Measurements from ENCODE around the gene IP6K2. TPM values are rescaled to one million over a fixed set of nuclear protein-coding genes. Genes with fewer than 3 reads are reported as not detected.

Gene IP6K2
- total and polyA plus RNA-seq, 9 donors, result 62.8 to 93.8 (median 77.7) TPM

- DNase-seq, result no peak
- no peak overlapping the region for H3K27ac ChIP-seq (ENCODE audit: low read length)
- H3K36me3 ChIP-seq (ENCODE audit: control insufficient read depth, insufficient read depth, low read length), result peaks cover 73% of the 10 kb centered on the region
- H3K4me1 ChIP-seq (ENCODE audit: control insufficient read depth, insufficient read depth, low read length), result peaks cover 10% of the 10 kb centered on the region
- H3K27me3 ChIP-seq (ENCODE audit: control insufficient read depth, insufficient read depth, low read length), result no peaks in the 10 kb centered on the region
- WGBS (ENCODE audit: insufficient coverage), result 40% methylated on average over 1 of the region's 8 CpGs
- no peak overlapping the region for H3K4me3 ChIP-seq (ENCODE audit: low read length)
- no peaks in the 10 kb centered on the region for H3K9me3 ChIP-seq (replicated peaks; ENCODE audit: control insufficient read depth, low read depth, low read length)
Measured at GRCh38 chr3:48693826-48694225, 23.2 kb downstream of the IP6K2 start.

- Histone ChIP-seq H3K4me3 (ENCODE audit: low read length) (no peak overlapping the region), H3K36me3 (ENCODE audit: control insufficient read depth, insufficient read depth, low read length) (peaks cover 79% of the 10 kb centered on the region), H3K27me3 (ENCODE audit: control insufficient read depth, insufficient read depth, low read length) (no peaks in the 10 kb centered on the region)
Measured at GRCh38 chr3:48692551-48692950, 24.5 kb downstream of the IP6K2 start.

GRCh38 chr3:48690846-48691458 lies 26.1 kb downstream of the IP6K2 start:
- no peak for DNase-seq
- Histone ChIP-seq H3K4me1 (ENCODE audit: control insufficient read depth, insufficient read depth, low read length) (peaks cover 18% of the 10 kb centered on the region), H3K9me3 (replicated peaks; ENCODE audit: control insufficient read depth, low read depth, low read length) (no peaks in the 10 kb centered on the region), H3K36me3 (ENCODE audit: control insufficient read depth, insufficient read depth, low read length) (peaks cover 84% of the 10 kb centered on the region), H3K4me3 (ENCODE audit: low read length) (no peak overlapping the region), H3K27ac (ENCODE audit: low read length) (no peak overlapping the region), H3K27me3 (ENCODE audit: control insufficient read depth, insufficient read depth, low read length) (no peaks in the 10 kb centered on the region)
- WGBS (ENCODE audit: insufficient coverage), result no CpG with 5 or more reads among the region's 2 CpGs

More at GRCh38 chr3:48692551-48692950, 24.5 kb downstream of the IP6K2 start:
- DNase-seq, result peak; percentile 23
- Histone ChIP-seq H3K27ac (ENCODE audit: low read length) (no peak overlapping the region), H3K9me3 (replicated peaks; ENCODE audit: control insufficient read depth, low read depth, low read length) (no peaks in the 10 kb centered on the region), H3K4me1 (ENCODE audit: control insufficient read depth, insufficient read depth, low read length) (peaks cover 10% of the 10 kb centered on the region)

- WGBS (ENCODE audit: insufficient coverage), result no CpG with 5 or more reads among the region's 5 CpGs
Measured at GRCh38 chr3:48689384-48689783, 27.6 kb downstream of the IP6K2 start.

GRCh38 chr3:48688737-48689075 lies 28.3 kb downstream of the IP6K2 start:
- Histone ChIP-seq H3K27me3 (ENCODE audit: control insufficient read depth, insufficient read depth, low read length) (no peaks in the 10 kb centered on the region), H3K4me3 (ENCODE audit: low read length) (no peak overlapping the region), H3K9me3 (replicated peaks; ENCODE audit: control insufficient read depth, low read depth, low read length) (no peaks in the 10 kb centered on the region), H3K4me1 (ENCODE audit: control insufficient read depth, insufficient read depth, low read length) (peaks cover 26% of the 10 kb centered on the region), H3K36me3 (ENCODE audit: control insufficient read depth, insufficient read depth, low read length) (peaks cover 66% of the 10 kb centered on the region), H3K27ac (ENCODE audit: low read length) (no peak overlapping the region)
- no peak for DNase-seq
- no CpG with 5 or more reads among the region's 3 CpGs for WGBS (ENCODE audit: insufficient coverage)

More at GRCh38 chr3:48689384-48689783, 27.6 kb downstream of the IP6K2 start:
- Histone ChIP-seq H3K4me3 (ENCODE audit: low read length) (no peak overlapping the region), H3K4me1 (ENCODE audit: control insufficient read depth, insufficient read depth, low read length) (peaks cover 23% of the 10 kb centered on the region), H3K9me3 (replicated peaks; ENCODE audit: control insufficient read depth, low read depth, low read length) (no peaks in the 10 kb centered on the region), H3K27me3 (ENCODE audit: control insufficient read depth, insufficient read depth, low read length) (no peaks in the 10 kb centered on the region), H3K27ac (ENCODE audit: low read length) (no peak overlapping the region), H3K36me3 (ENCODE audit: control insufficient read depth, insufficient read depth, low read length) (peaks cover 73% of the 10 kb centered on the region)
- no peak for DNase-seq

- 86% methylated on average over 18 of the region's 18 CpGs for WGBS (ENCODE audit: insufficient coverage)
Measured at GRCh38 chr3:48688032-48688736, 28.8 kb downstream of the IP6K2 start.

GRCh38 chr3:48687220-48687678 lies 29.8 kb downstream of the IP6K2 start:
- H3K27me3 ChIP-seq (ENCODE audit: control insufficient read depth, insufficient read depth, low read length), result no peaks in the 10 kb centered on the region
- no peaks in the 10 kb centered on the region for H3K9me3 ChIP-seq (replicated peaks; ENCODE audit: control insufficient read depth, low read depth, low read length)
- H3K4me1 ChIP-seq (ENCODE audit: control insufficient read depth, insufficient read depth, low read length), result peaks cover 28% of the 10 kb centered on the region
- no CpG with 5 or more reads among the region's 3 CpGs for WGBS (ENCODE audit: insufficient coverage)
- H3K27ac ChIP-seq (ENCODE audit: low read length), result no peak overlapping the region
- no peak for DNase-seq
- no peak overlapping the region for H3K4me3 ChIP-seq (ENCODE audit: low read length)
- H3K36me3 ChIP-seq (ENCODE audit: control insufficient read depth, insufficient read depth, low read length), result peaks cover 52% of the 10 kb centered on the region

More at GRCh38 chr3:48688032-48688736, 28.8 kb downstream of the IP6K2 start:
- H3K4me3 ChIP-seq (ENCODE audit: low read length), result no peak overlapping the region
- H3K36me3 ChIP-seq (ENCODE audit: control insufficient read depth, insufficient read depth, low read length), result peaks cover 61% of the 10 kb centered on the region
- peaks cover 28% of the 10 kb centered on the region for H3K4me1 ChIP-seq (ENCODE audit: control insufficient read depth, insufficient read depth, low read length)
- no peak overlapping the region for H3K27ac ChIP-seq (ENCODE audit: low read length)
- DNase-seq, result peak; percentile 32
- H3K27me3 ChIP-seq (ENCODE audit: control insufficient read depth, insufficient read depth, low read length), result no peaks in the 10 kb centered on the region
- H3K9me3 ChIP-seq (replicated peaks; ENCODE audit: control insufficient read depth, low read depth, low read length), result no peaks in the 10 kb centered on the region

- no peak overlapping the region for H3K27ac ChIP-seq (ENCODE audit: low read length)
- peak; percentile 14 for DNase-seq
- WGBS (ENCODE audit: insufficient coverage), result 33% methylated on average over 1 of the region's 10 CpGs
- no peaks in the 10 kb centered on the region for H3K9me3 ChIP-seq (replicated peaks; ENCODE audit: control insufficient read depth, low read depth, low read length)
- H3K4me3 ChIP-seq (ENCODE audit: low read length), result no peak overlapping the region
- H3K36me3 ChIP-seq (ENCODE audit: control insufficient read depth, insufficient read depth, low read length), result peaks cover 52% of the 10 kb centered on the region
- no peaks in the 10 kb centered on the region for H3K27me3 ChIP-seq (ENCODE audit: control insufficient read depth, insufficient read depth, low read length)
- peaks cover 28% of the 10 kb centered on the region for H3K4me1 ChIP-seq (ENCODE audit: control insufficient read depth, insufficient read depth, low read length)
Measured at GRCh38 chr3:48686538-48687219, 30.3 kb downstream of the IP6K2 start.

- WGBS (ENCODE audit: insufficient coverage), result under 1% methylated on average over 93 of the region's 97 CpGs
- no peaks in the 10 kb centered on the region for H3K9me3 ChIP-seq (replicated peaks; ENCODE audit: control insufficient read depth, low read depth, low read length)
- peak within 1 kb of the TSS; percentile 77 for H3K4me3 ChIP-seq (ENCODE audit: low read length)
- H3K4me1 ChIP-seq (ENCODE audit: control insufficient read depth, insufficient read depth, low read length), result peaks cover 28% of the 10 kb centered on the region
- peaks cover 53% of the 10 kb centered on the region for H3K36me3 ChIP-seq (ENCODE audit: control insufficient read depth, insufficient read depth, low read length)
- no peaks in the 10 kb centered on the region for H3K27me3 ChIP-seq (ENCODE audit: control insufficient read depth, insufficient read depth, low read length)
- H3K27ac ChIP-seq (ENCODE audit: low read length), result peak within 1 kb of the TSS; percentile 63
- DNase-seq, result peak; percentile 93
Measured at GRCh38 chr3:48685603-48686511, 31.2 kb downstream of the IP6K2 start, which contains the start of gene NCKIPSD. NCKIPSD (minus strand) TSS chr3:48685915; CDS start chr3:48685807, 108 bp downstream.
